Epithelial cell of esophagus (primary cell): ENCODE data around the gene SMARCA4.
"Not testable (repeated sequence)": the region's sequence is repeated elsewhere in the genome, so short reads cannot be mapped to it uniquely, and the experiment has no call there.

ENCODE experiments used
- DNase-seq: peaks from one replicate; pipeline ENCODE4 v3.0.0; 2010; ENCODE audit warnings: low read depth
- H3K4me3 ChIP-seq: 2 replicates; pipeline ENCODE4 v1.5.1; 2011; ENCODE audit warnings: mild to moderate bottlenecking, low read length, control low read depth
- CTCF ChIP-seq: IDR thresholded peaks from 2 replicates; pipeline ENCODE4 v1.5.1; 2011; ENCODE audit warnings: low read depth, mild to moderate bottlenecking, low read length, control low read depth, inconsistent platforms; ENCODE audit not compliant: insufficient read depth; ENCODE audit errors: missing control alignments

The SMARCA4 gene

GRCh38 chr19:10988380-10988779 is 27.6 kb downstream of the SMARCA4 start:
- TF ChIP-seq CTCF, result no peak
- H3K4me3 ChIP-seq, result no peak overlapping the region

GRCh38 chr19:10988921-10989320 is 28.1 kb downstream of the SMARCA4 start:
- no peak for DNase-seq
- H3K4me3 ChIP-seq, result no peak overlapping the region
- TF ChIP-seq CTCF, result no peak

More at GRCh38 chr19:10988380-10988779, 27.6 kb downstream of the SMARCA4 start:
- DNase-seq, result no peak

- no peak overlapping the region for H3K4me3 ChIP-seq
- no peak for DNase-seq
- no peak for TF ChIP-seq CTCF
Measured at GRCh38 chr19:10991076-10991475, 30.2 kb downstream of the SMARCA4 start.

GRCh38 chr19:10991521-10992081 is 30.8 kb downstream of the SMARCA4 start:
- no peak for TF ChIP-seq CTCF
- H3K4me3 ChIP-seq, result no peak overlapping the region
- DNase-seq, result no peak

- not testable (repeated sequence) for DNase-seq, H3K4me3 ChIP-seq
Measured at GRCh38 chr19:10992174-10992573, 31.3 kb downstream of the SMARCA4 start.

- TF ChIP-seq CTCF, result no peak
- no peak for DNase-seq
- H3K4me3 ChIP-seq, result no peak overlapping the region
Measured at GRCh38 chr19:10995926-10996600, 35.2 kb downstream of the SMARCA4 start.

GRCh38 chr19:10998045-10998533 is 37.3 kb downstream of the SMARCA4 start:
- TF ChIP-seq CTCF, result no peak
- DNase-seq, result no peak
- H3K4me3 ChIP-seq, result no peak overlapping the region
